HepG2 (cell line): ENCODE results near the gene RIMS3. TPM values are rescaled to one million over a fixed set of nuclear protein-coding genes. Genes with fewer than 3 reads are reported as not detected.

Experiments
- CTCF ChIP-seq: sonication (generic); formaldehyde crosslinking; IDR thresholded peaks from 2 replicates; pipeline ENCODE4 v1.5.0; 2020; ENCODE audit warnings: mild to moderate bottlenecking, missing genetic modification reagents, moderate library complexity
- ELF1 ChIP-seq: sonication (generic); formaldehyde crosslinking; IDR thresholded peaks from 2 replicates; pipeline ENCODE4 v1.4.0; 2020; ENCODE audit warnings: missing genetic modification reagents
- FOXP1 ChIP-seq, 2 experiments: fragments of 450-650 bp in 1 of 2; IDR thresholded peaks; 2 replicates each; pipeline ENCODE4 v1.6.1; 2017 to 2018; ENCODE audit warnings: antibody characterized with exemption in 1 of 2
- GMEB2 ChIP-seq: IDR thresholded peaks from 2 replicates; pipeline ENCODE4 v1.6.1; 2016; ENCODE audit warnings: missing biosample characterization, missing genetic modification reagents, low read depth
- HOMEZ ChIP-seq: IDR thresholded peaks from 2 replicates; pipeline ENCODE4 v1.6.1; 2016; ENCODE audit warnings: low read depth
- HOXA5 ChIP-seq: sonication (generic); formaldehyde crosslinking; IDR thresholded peaks from 2 replicates; pipeline ENCODE4 v1.4.0; 2020; ENCODE audit warnings: missing genetic modification reagents
- MTA1 ChIP-seq: sonication (generic); formaldehyde crosslinking; IDR thresholded peaks from 2 replicates; pipeline ENCODE4 v1.4.0; 2020; ENCODE audit warnings: missing genetic modification reagents, mild to moderate bottlenecking, borderline replicate concordance
- PHF21A ChIP-seq: sonication (generic); formaldehyde crosslinking; IDR thresholded peaks from 2 replicates; pipeline ENCODE4 v1.5.0; 2020; ENCODE audit warnings: mild to moderate bottlenecking, missing genetic modification reagents
- RAD21 ChIP-seq: fragments of 450-650 bp; formaldehyde crosslinking; IDR thresholded peaks from 2 replicates; pipeline ENCODE4 v1.5.0; 2020; ENCODE audit warnings: mild to moderate bottlenecking
- RORA ChIP-seq: sonication (generic); formaldehyde crosslinking; IDR thresholded peaks from 2 replicates; pipeline ENCODE4 v1.5.0; 2020; ENCODE audit warnings: mild to moderate bottlenecking, missing genetic modification reagents, moderate library complexity
- RXRB ChIP-seq: IDR thresholded peaks from 2 replicates; pipeline ENCODE4 v1.6.1; 2016; ENCODE audit warnings: borderline replicate concordance, missing genetic modification reagents, missing compliant biosample characterization
- ZNF136 ChIP-seq: sonication (generic); formaldehyde crosslinking; IDR thresholded peaks from 2 replicates; pipeline ENCODE4 v1.8.1; 2022; ENCODE audit warnings: low read depth, mild to moderate bottlenecking, moderate library complexity, missing genetic modification reagents
- ZNF331 ChIP-seq: sonication (generic); formaldehyde crosslinking; IDR thresholded peaks from 2 replicates; pipeline ENCODE4 v1.4.0; 2020; ENCODE audit warnings: missing genetic modification reagents
- ZNF446 ChIP-seq: sonication (generic); formaldehyde crosslinking; IDR thresholded peaks from 2 replicates; pipeline ENCODE4 v1.5.0; 2020; ENCODE audit warnings: mild to moderate bottlenecking, missing genetic modification reagents
- polyA plus RNA-seq, 8 experiments: library from polyadenylated mRNA; depleted of rRNA in 3 of 8; stranded (reverse) in 7 of 8; unstranded in 1 of 8; fragments of >200 nt; fragmentation: Illumina TruSeq in 4 of 8; extraction: Trizol in 4 of 8; gene quantifications; 2 replicates each; pipeline versions ENCODE4 v1.2.1 to v1.2.3, GENCODE V29; 2011 to 2016; ENCODE audit warnings: low read depth in 4 of 8, missing spikeins in 1 of 8, mixed read lengths in 1 of 8; ENCODE audit not compliant: insufficient read depth in 1 of 8
- total RNA-seq, 5 experiments: library from RNA; depleted of rRNA; stranded (reverse); fragments of >200 nt; fragmentation: Illumina TruSeq; extraction: Trizol; gene quantifications; 2 replicates each; pipeline ENCODE4 v1.2.3, GENCODE V29; 2016; ENCODE audit warnings: low read depth in 1 of 5

The RIMS3 gene
- total and polyA plus RNA-seq, 2 of the 13 experiments (the other 11 are each of a cell fraction or from before 2014, with no cell fraction given): 2.1 to 5.4 TPM

- TF ChIP-seq RAD21 (CRISPR knock-in tag) (peak; percentile 82; the same call in 1 of the 2 replicates), ZNF136 (CRISPR knock-in tag) (no peak), ELF1 (CRISPR knock-in tag) (peak; percentile 16; the same call in 1 of the 2 replicates), CTCF (CRISPR knock-in tag) (peak; percentile 81), RORA (CRISPR knock-in tag) (no peak), PHF21A (CRISPR knock-in tag) (no peak), RXRB (CRISPR knock-in tag) (peak; percentile 11; the same call in 1 of the 2 replicates), MTA1 (CRISPR knock-in tag) (no peak), HOXA5 (CRISPR knock-in tag) (no peak), ZNF331 (CRISPR knock-in tag) (0 out of 2 replicates have a peak, but pooled peaks have one; percentile 36), ZNF446 (CRISPR knock-in tag) (no peak), FOXP1 (IDR thresholded peaks at IDR 0.05) (no peak), FOXP1 (CRISPR knock-in tag; IDR thresholded peaks at IDR 0.05) (no peak), GMEB2 (CRISPR knock-in tag) (no peak), HOMEZ (no peak)
- TF ChIP-seq, all 625 proteins: peak for 28
Observed at GRCh38 chr1:40668769-40669525, 3.5 kb upstream of the RIMS3 start (continued).
